HCT116 (cell line): ENCODE results near the gene VPS41. TPM values are rescaled to one million over a fixed set of nuclear protein-coding genes. Genes with fewer than 3 reads are reported as not detected.

Source experiments
- ATAC-seq: fragments of 200-7000 bp; cut with Tn5 transposase; 2 replicates; pipeline ENCODE4 v1.9.1; 2020; ENCODE audit warnings: mild to moderate bottlenecking, moderate library complexity
- BruUV-seq: library from RNA; stranded (reverse); fragments of 400-500 nt; replicated peaks from 2 replicates; lab custom pipeline; 2021; lab: Mats Ljungman, UMichigan
- CTCF ChIA-PET: fragments of 300-600 bp; sonication (Branson Sonifier 250); formaldehyde crosslinking; loops from one replicate; lab custom pipeline; 2021; ENCODE audit warnings: antibody characterized with exemption; lab: Charles Lee
- POLR2A ChIA-PET: fragments of 300-600, 350-600 bp; sonication (Branson Sonifier 250); formaldehyde crosslinking; loops from one replicate; lab custom pipeline; 2021; ENCODE audit warnings: antibody characterized with exemption; lab: Charles Lee
- RAD21 ChIA-PET, 2 experiments: fragments of 300-600 bp; sonication (Branson Sonifier 250); formaldehyde crosslinking; loops; one replicate each; lab custom pipeline; 2023; ENCODE audit warnings: low total read pairs in 2 of 2; ENCODE audit not compliant: uncharacterized antibody in 2 of 2, unreplicated experiment in 2 of 2, low non-redundant PET in 1 of 2; lab: Charles Lee
- DNase-seq: peaks from one replicate; pipeline ENCODE4 v3.0.0-alpha.2; 2010; ENCODE audit warnings: low read depth, low spot score
- H2AFZ ChIP-seq: fragments of 200-600 bp; shearing (Covaris generic), sonication (generic); 2 replicates; pipeline ENCODE4 v1.6.1; 2017; ENCODE audit warnings: low read depth, mixed run types, mixed read lengths, antibody characterized with exemption, low read length; ENCODE audit not compliant: poor library complexity, severe bottlenecking
- H3K27ac ChIP-seq: 2 replicates; pipeline ENCODE4 v1.5.1; 2012; ENCODE audit warnings: low read depth, low read length
- H3K27me3 ChIP-seq: fragments of 200-600 bp; sonication (generic); 2 replicates; pipeline ENCODE4 v1.6.1; 2016; ENCODE audit warnings: mixed run types, low read length, mixed read lengths; ENCODE audit not compliant: insufficient read depth
- H3K36me3 ChIP-seq, 2 experiments: fragments of 200-500 bp in 1 of 2; fragments of 200-600 bp in 1 of 2; sonication (Bioruptor generic) in 1 of 2; sonication (generic) in 1 of 2; 2 replicates each; pipeline versions ENCODE4 v1.5.1 to v1.6.1; 2014 to 2016; ENCODE audit warnings: low read length in 2 of 2, inconsistent platforms in 1 of 2, mixed read lengths in 1 of 2, mixed run types in 1 of 2; ENCODE audit not compliant: insufficient read depth in 2 of 2, control insufficient read depth in 1 of 2
- H3K4me1 ChIP-seq, 2 experiments: fragments of 200-600 bp in 1 of 2; sonication (generic) in 1 of 2; 2 replicates each; pipeline versions ENCODE4 v1.5.1 to v1.6.1; 2012 to 2017; ENCODE audit warnings: low read length in 2 of 2, inconsistent platforms in 1 of 2, mild to moderate bottlenecking in 1 of 2, mixed read lengths in 1 of 2, mixed run types in 1 of 2, moderate library complexity in 1 of 2; ENCODE audit not compliant: insufficient read depth in 2 of 2, control insufficient read depth in 1 of 2
- H3K4me2 ChIP-seq: fragments of 200-600 bp; sonication (generic); 2 replicates; pipeline ENCODE4 v1.6.1; 2017; ENCODE audit warnings: mixed run types, low read length, mixed read lengths
- H3K4me3 ChIP-seq, 2 experiments: fragments of 200-600 bp in 1 of 2; sonication (generic) in 1 of 2; replicated peaks in 1 of 2; 2 replicates each; pipeline ENCODE4 v1.5.1; 2011 to 2016; ENCODE audit warnings: low read length in 2 of 2, control low read depth in 1 of 2, low read depth in 1 of 2, mild to moderate bottlenecking in 1 of 2, mixed read lengths in 1 of 2, mixed run types in 1 of 2
- H3K79me2 ChIP-seq: fragments of 200-600 bp; sonication (generic); 2 replicates; pipeline ENCODE4 v1.6.1; 2017; ENCODE audit warnings: mild to moderate bottlenecking, mixed run types, low read length, moderate library complexity, mixed read lengths; ENCODE audit not compliant: insufficient read depth
- H3K9ac ChIP-seq: fragments of 200-600 bp; sonication (generic); 2 replicates; pipeline ENCODE4 v1.6.1; 2016; ENCODE audit warnings: low read length, mixed read lengths
- H3K9me2 ChIP-seq: fragments of 200-600 bp; sonication (generic), shearing (Covaris generic); 2 replicates; pipeline ENCODE4 v1.6.1; 2017; ENCODE audit warnings: mixed run types, mild to moderate bottlenecking, moderate library complexity; ENCODE audit not compliant: insufficient read depth
- H3K9me3 ChIP-seq, 2 experiments: fragments of 200-500 bp in 1 of 2; fragments of 200-600 bp in 1 of 2; sonication (Bioruptor generic) in 1 of 2; sonication (generic) in 1 of 2; 2 replicates each; pipeline ENCODE4 v1.6.1; 2014 to 2017; ENCODE audit warnings: low read length in 2 of 2, mixed read lengths in 2 of 2, inconsistent platforms in 1 of 2, low read depth in 1 of 2, mild to moderate bottlenecking in 1 of 2, mixed run types in 1 of 2, moderate library complexity in 1 of 2; ENCODE audit not compliant: control insufficient read depth in 1 of 2, insufficient read depth in 1 of 2
- H4K20me1 ChIP-seq: fragments of 200-600 bp; sonication (generic), shearing (Covaris generic); 2 replicates; pipeline ENCODE4 v1.6.1; 2017; ENCODE audit warnings: mixed run types, mild to moderate bottlenecking, moderate library complexity; ENCODE audit not compliant: insufficient read depth
- ELF1 ChIP-seq: IDR thresholded peaks from 2 replicates; pipeline ENCODE4 v1.6.1; 2012; ENCODE audit warnings: low read depth, borderline replicate concordance
- EZH2 ChIP-seq: fragments of 200-600 bp; sonication (generic); IDR thresholded peaks from 2 replicates; pipeline ENCODE4 v1.6.1; 2017; ENCODE audit warnings: antibody characterized with exemption, mixed run types
- POLR2A ChIP-seq: IDR thresholded peaks from 2 replicates; pipeline ENCODE4 v1.7.0; 2011; ENCODE audit warnings: borderline replicate concordance; ENCODE audit not compliant: insufficient read depth, insufficient read length; ENCODE audit errors: extremely low read depth
- POLR2AphosphoS5 ChIP-seq: IDR thresholded peaks from 2 replicates; pipeline ENCODE4 v1.6.1; 2011; ENCODE audit warnings: mild to moderate bottlenecking, low read depth, low read length, moderate library complexity
- SRF ChIP-seq: IDR thresholded peaks from 2 replicates; pipeline ENCODE4 v1.6.1; 2012; ENCODE audit warnings: low read depth
- TCF7L2 ChIP-seq: IDR thresholded peaks from 2 replicates; pipeline ENCODE4 v1.7.0; 2011; ENCODE audit warnings: borderline replicate concordance, inconsistent platforms; ENCODE audit not compliant: insufficient read depth, insufficient read length; ENCODE audit errors: extremely low read depth
- intact Hi-C: fragments of 100-400 bp; cut with micrococcal nuclease; formaldehyde crosslinking; loops from 2 replicates; pipeline ENCODE4 v1.10.0; 2022
- total RNA-seq: library from RNA; stranded (reverse); gene quantifications from one replicate; pipeline ENCODE4 v1.2.1, GENCODE V29; 2021; ENCODE audit not compliant: unreplicated experiment
- TF ChIP-seq, protein P1 (sequence below): IDR thresholded peaks from 2 replicates; pipeline ENCODE4 v1.6.1; 2012; ENCODE audit warnings: low read depth

VPS41 gene
- total RNA-seq, 1 experiment from 2014 or later, result 72.2 TPM

DNA sequence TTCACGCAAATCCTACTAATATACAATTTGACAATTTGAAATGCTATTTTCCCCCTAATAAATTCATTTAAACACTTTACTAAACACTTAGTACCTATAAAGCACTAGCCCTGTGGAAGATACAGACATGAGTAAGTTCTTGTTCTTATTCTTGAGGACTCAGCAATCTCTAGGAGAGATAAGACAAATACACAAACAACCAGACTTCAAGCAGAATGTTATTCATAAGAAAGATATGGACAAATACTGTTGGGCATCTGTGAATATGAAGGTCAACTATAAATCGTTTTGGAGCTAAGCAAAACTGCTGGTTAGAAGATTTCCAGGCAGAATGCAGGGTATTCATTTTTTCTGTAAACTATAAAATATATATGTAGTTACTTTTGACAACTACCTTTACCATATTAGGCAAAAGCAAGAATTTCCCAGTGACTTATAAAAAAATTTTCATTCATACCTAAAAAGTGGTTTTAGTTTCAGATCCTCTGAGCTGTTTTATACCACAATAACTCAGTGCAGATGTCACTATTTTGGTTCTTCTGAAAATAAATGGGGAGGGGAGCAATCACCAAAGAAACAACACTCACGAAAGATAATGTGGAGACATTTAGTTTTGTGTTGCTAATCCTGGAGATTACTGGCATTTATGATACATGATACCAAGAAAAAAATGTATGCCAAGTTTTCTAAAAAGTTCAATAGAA, 3.8 kb downstream of the VPS41 start:
- no peak for ATAC-seq

More for the DNA sequence above, 3.8 kb downstream of the VPS41 start:
- Histone ChIP-seq H2AFZ (no peak overlapping the region), H3K4me2 (no peak overlapping the region), H3K27ac (no peak overlapping the region), H3K9me2 (no peaks in the 10 kb centered on the region), H3K79me2 (peaks cover 13% of the 10 kb centered on the region), H4K20me1 (no peaks in the 10 kb centered on the region), H3K4me3 (no peak overlapping the region), H3K27me3 (no peaks in the 10 kb centered on the region), H3K9ac (no peak overlapping the region), H3K36me3 (no peaks in the 10 kb centered on the region), H3K4me1 (peaks cover 0 to 4% of the 10 kb centered on the region in 2 experiments; a peak in 1 of 4 replicates), H3K9me3 (no peaks in the 10 kb centered on the region)
- DNase-seq, result no peak
- ChIA-PET CTCF (no interaction called here), RAD21 (no interaction called here), POLR2A (no interaction called here)
- intact Hi-C loops, result no loop called here
- TF ChIP-seq POLR2AphosphoS5, result no peak
- TF ChIP-seq, protein P1, sequence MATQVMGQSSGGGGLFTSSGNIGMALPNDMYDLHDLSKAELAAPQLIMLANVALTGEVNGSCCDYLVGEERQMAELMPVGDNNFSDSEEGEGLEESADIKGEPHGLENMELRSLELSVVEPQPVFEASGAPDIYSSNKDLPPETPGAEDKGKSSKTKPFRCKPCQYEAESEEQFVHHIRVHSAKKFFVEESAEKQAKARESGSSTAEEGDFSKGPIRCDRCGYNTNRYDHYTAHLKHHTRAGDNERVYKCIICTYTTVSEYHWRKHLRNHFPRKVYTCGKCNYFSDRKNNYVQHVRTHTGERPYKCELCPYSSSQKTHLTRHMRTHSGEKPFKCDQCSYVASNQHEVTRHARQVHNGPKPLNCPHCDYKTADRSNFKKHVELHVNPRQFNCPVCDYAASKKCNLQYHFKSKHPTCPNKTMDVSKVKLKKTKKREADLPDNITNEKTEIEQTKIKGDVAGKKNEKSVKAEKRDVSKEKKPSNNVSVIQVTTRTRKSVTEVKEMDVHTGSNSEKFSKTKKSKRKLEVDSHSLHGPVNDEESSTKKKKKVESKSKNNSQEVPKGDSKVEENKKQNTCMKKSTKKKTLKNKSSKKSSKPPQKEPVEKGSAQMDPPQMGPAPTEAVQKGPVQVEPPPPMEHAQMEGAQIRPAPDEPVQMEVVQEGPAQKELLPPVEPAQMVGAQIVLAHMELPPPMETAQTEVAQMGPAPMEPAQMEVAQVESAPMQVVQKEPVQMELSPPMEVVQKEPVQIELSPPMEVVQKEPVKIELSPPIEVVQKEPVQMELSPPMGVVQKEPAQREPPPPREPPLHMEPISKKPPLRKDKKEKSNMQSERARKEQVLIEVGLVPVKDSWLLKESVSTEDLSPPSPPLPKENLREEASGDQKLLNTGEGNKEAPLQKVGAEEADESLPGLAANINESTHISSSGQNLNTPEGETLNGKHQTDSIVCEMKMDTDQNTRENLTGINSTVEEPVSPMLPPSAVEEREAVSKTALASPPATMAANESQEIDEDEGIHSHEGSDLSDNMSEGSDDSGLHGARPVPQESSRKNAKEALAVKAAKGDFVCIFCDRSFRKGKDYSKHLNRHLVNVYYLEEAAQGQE, result no peak
- no peak for TF ChIP-seq SRF
- TF ChIP-seq ELF1, result no peak
- no peak for TF ChIP-seq POLR2A
- no peak for TF ChIP-seq TCF7L2
- no peak for TF ChIP-seq EZH2
- no TSS peak for BruUV-seq
